Cardiac septum (tissue), 1 donor: ENCODE results near the gene MAP4. TPM values are rescaled to one million over a fixed set of nuclear protein-coding genes. Genes with fewer than 3 reads are reported as not detected.

Experiments
- DNase-seq: peaks from one replicate; pipeline ENCODE4 v3.0.0-alpha.2; 2020; ENCODE audit warnings: low spot score
- intact Hi-C: fragments of 100-400 bp; cut with DNase I; formaldehyde crosslinking; loops from one replicate; pipeline ENCODE4 v1.14.0; 2022
- microRNA-seq: library from miRNA; unstranded; fragments of <30 nt; microRNA quantifications from one replicate; pipeline ENCODE4 v1.2.0, GENCODE V29; 2020
- total RNA-seq: library from RNA; stranded (reverse); fragmentation: NEBNext Ultra II Directional; extraction: Animal tissue kit (Norgen Biotek cat#: 25700); gene quantifications from one replicate; pipeline ENCODE4 v1.2.1, GENCODE V29; 2021
- donor health status: DM: no; HTN: no; CAD: no.

MAP4 gene
- total RNA-seq, 1 donor from 2014 or later: 1,491 TPM

GRCh38 chr3:47817609-47818008 is 198.6 kb downstream of the MAP4 start:
- DNase-seq: no peak
- intact Hi-C loops: no loop called here

- DNase-seq: no peak
- intact Hi-C loops: no loop called here
Measured at GRCh38 chr3:47813551-47814177, 202.6 kb downstream of the MAP4 start.

- intact Hi-C loops: loop anchor here (5.0 kb wide), 1 partner anchor 292 kb away; the partner anchor contains the start of gene ELP6
Measured at GRCh38 chr3:47804577-47804976, 211.6 kb downstream of the MAP4 start.

GRCh38 chr3:47803480-47804025 is 212.7 kb downstream of the MAP4 start:
- intact Hi-C loops: loop anchor here (5.0 kb wide), 1 partner anchor 291 kb away; the partner anchor contains the start of gene ELP6

More at GRCh38 chr3:47804577-47804976, 211.6 kb downstream of the MAP4 start:
- no peak for DNase-seq

GRCh38 chr3:47802734-47803479 is 213.3 kb downstream of the MAP4 start, which contains the start of gene DHX30:
Gene DHX30, plus strand, starts transcription at chr3:47803138. Its CDS starts 7,546 bp downstream, at chr3:47810684.
- intact Hi-C loops: loop anchor here (5.0 kb wide), 1 partner anchor 291 kb away; the partner anchor contains the start of gene ELP6
- DNase-seq: peak; percentile 95

More at GRCh38 chr3:47803480-47804025, 212.7 kb downstream of the MAP4 start:
- no peak for DNase-seq

Small RNAs within 50 kb of the gene (microRNA-seq; reads per million reads assigned to microRNA genes)
- 16.0 reads per million, percentile 33 among the genes with 10 or more reads in this experiment for gene MIR1226

Other genes starting within 250 kb of the MAP4 start
- 31.7 TPM for gene SMARCC1, start 234.5 kb downstream of the MAP4 start, total RNA-seq
- 48.3 TPM for gene DHX30, start 213.3 kb downstream of the MAP4 start, total RNA-seq
- gene CDC25A, start 172.0 kb upstream of the MAP4 start, total RNA-seq: 0.32 TPM
- 0.67 TPM for gene CAMP, start 207.1 kb upstream of the MAP4 start, total RNA-seq
- gene ZNF589, start 224.7 kb upstream of the MAP4 start, total RNA-seq: 3.4 TPM